HG02623 (cell line): ENCODE results near the gene RANBP9.

ENCODE experiments used
- ATAC-seq: cut with Tn5 transposase; IDR thresholded peaks from one replicate; pipeline ENCODE4 v1.9.1; 2021; ENCODE audit warnings: moderate library complexity; ENCODE audit not compliant: unreplicated experiment

RANBP9 gene

DNA sequence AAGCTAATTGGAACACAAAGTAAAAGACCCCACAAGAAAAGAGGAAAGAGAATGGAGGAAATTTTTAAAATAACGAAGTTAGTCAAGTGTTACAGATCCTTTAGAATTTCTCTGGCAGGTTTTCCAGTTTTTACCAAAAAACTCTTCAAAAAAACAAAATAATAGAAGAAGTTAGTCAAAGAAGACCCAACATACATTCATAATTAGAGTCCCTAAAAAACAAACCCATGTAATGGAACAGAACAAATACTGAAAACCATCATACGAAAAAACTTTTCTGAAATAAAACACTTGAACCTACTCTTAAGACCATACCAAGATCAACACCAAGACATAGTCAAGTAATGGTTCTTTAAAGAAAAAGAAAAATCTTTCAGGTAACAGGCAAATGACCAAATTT lies 31.6 kb downstream of the RANBP9 start:
- no peak for ATAC-seq

DNA sequence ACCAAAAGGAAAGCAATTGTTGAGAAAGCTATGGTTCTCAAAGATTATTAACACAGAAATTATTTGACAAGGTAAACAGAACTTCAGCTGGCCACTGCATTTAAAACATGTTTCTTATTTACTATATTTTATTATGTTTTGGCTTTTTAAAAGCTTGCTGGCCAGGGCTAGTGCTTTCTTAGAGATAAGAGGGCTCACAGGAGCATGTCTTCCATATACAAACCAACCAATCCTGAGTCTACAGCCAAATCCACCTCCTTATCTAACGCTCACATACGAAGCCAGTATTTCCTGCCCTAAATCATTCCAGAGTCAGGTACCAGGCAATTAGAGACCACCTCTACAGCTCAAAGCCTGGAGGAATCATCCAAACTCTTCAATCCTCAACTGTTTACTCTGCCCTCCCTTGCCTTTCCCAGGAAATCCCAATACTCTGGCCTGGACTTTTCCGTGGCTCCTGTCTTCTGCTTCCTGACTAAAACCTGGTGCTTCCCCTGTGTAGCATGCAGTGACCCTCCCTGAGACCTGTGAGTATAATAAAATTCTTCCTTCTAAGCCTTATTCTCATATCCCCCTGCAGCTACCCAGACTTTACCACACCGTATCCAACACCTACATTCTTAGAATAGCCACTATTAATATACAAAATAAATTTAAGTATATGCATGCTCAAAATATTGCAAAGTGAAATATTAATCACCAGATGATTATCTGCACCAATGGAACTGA lies 33.2 kb downstream of the RANBP9 start:
- no peak for ATAC-seq

DNA sequence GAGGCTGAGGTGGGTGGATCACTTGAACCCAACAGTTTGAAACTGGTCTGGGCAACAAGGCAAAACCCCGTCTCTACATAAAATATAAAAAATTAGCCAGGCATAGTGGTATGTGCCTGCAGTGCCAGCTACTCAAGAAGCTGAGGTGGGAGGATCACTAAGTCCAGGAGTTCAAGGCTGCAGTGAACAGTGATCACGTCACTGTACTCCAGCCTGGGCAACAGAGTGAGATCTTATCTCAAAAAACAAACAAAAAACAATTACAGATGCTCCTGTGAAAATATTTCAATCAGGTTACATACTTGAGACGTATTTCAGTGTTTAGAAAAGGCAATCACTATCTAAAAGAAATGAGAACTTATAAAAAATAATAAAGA lies 33.8 kb downstream of the RANBP9 start:
- ATAC-seq: no peak

DNA sequence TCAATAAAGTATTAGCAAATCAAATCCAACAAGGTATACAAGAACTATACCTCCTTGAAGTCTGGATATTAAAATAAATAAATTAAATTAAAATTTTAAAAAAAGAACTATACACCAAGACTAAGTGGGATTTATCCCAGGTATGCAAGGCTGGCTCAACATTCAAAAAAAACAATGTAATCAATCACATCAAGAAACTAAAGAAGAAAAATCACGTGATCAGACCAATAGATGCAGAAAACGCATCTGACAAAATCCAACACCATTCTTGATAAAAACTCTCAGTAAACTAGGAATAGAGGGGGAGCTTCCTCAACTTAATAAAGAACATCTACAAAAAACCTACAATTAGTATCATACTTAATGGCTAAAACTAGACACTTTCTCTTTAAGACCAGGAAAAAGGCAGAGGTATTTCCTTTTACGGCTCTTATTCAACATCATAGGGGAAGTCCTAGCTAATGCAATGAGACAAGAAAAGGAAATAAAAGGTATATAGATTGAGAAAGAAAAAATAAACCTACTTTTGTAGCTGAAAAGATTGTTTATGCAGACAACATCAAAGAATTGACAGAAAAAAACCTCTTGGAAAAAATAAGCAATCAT lies 35.0 kb downstream of the RANBP9 start:
- ATAC-seq: no peak

DNA sequence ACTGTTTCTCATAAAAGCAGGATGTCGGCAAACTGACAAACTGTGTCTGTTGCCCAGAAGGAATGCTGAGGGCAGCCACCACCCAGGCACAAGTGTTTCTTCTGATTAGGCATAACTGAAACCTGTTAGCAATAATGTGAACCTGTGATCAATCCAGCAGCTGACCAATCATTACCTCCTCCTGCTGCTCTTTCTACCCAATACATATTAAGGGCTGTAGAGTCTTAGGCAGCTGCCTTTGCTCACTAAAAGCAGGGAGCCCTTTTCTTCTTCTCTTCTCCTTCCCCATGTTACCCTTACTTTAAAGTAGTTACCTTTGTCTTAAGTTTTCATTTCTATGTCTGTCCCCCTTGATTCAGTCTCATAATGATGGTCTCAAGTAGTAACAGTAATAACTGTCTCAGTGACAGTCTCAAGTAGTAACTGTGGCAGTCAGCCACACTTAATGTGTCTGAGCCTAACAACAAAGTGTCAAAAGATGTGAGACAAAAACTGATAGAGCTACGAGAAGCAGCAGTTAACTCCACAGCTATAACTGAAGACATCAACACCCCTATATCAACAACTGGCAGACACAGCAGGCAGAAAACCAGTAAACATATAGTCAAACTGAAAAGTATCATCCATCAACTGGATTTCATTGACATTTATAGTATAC lies 37.0 kb downstream of the RANBP9 start:
- no peak for ATAC-seq

DNA sequence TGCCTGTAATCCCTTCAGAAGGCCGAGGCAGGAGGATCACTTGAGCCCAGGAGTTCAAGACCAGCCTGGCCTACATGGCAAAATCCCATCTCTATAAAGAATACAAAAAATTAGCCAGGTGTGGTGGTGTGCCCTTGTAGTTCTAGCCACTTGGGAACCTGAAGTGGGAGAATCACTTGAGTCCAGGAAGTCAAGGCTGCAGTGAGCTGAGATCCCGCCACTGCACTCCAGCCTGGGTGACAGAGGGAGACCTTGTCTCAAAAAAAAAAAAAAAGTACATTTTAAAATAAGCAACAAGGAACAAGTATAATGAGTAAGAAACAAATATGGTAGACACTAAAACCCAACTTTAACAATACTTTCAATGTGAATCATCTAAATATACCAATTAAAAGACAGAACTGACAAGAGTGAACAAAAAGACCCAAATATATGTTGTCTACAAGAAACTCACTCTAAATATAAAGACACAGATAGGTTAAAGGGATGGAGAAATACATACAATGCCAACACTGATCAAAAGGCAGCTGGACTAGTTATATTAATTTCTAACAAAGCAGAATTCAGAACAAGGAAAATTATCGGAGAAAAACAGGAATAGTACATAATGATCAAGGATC lies 37.7 kb downstream of the RANBP9 start:
- ATAC-seq: no peak

DNA sequence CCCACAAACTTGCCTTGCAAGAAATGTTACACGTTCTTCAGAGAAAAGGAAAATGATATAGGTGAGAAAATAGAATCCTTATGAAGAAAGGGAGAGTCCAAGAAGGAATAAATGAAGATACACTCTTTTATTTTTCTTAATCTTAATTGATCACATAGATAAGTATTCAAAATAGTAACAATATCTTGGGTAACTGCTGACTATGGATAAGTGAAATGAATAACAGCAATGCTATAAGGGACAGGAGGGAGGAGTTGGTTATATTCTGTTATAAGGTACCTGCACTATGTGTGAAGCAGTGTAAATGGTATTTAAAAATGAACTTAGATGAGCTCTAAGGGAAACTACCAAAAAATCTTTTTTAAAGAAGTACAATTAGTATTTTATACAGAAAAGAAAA lies 38.3 kb downstream of the RANBP9 start:
- ATAC-seq: no peak

DNA sequence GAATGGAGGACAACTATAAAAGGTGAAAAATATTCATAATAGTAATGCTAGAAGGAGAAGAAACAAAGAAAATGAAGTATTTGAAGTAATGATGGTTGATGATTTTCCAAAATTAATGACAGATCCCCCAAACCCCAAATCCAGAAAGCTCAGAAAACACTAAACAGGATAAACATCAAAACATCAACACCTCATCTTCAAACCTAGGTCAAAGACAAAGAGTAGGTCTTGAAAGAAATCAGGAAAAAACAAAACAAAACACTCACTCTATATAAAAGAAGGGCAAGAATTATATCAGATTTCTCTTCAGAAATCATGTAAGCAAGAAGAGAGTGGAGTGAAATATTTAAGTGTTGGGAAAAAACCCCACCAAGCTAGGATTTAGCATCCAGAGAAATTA lies 38.7 kb downstream of the RANBP9 start:
- no peak for ATAC-seq

DNA sequence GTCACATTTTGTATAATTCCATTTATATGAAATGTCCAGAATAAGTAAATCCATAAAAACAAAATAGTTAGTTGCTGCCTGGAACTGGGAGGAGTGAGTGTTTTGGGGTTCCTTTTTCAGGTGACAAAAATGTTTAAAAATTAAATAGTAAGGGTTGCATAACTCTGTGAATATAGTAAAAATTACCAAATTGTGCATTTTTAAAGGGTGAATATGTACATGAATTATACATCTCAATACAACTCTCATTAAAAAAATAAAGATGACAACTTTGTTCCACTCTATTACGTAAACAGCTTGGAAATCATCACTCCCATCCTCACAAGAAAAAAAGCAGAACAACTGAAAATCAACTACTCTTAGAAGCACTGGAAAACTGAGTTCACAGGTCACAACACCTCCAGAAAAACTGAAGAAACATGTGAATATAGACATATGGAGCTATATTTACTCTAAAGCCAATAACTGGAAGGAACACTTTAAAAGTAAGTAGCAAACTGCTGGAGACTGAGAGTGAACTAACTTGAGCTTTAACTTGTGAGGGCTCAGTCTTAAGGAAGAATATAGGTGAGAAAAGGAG lies 40.0 kb downstream of the RANBP9 start:
- no peak for ATAC-seq

DNA sequence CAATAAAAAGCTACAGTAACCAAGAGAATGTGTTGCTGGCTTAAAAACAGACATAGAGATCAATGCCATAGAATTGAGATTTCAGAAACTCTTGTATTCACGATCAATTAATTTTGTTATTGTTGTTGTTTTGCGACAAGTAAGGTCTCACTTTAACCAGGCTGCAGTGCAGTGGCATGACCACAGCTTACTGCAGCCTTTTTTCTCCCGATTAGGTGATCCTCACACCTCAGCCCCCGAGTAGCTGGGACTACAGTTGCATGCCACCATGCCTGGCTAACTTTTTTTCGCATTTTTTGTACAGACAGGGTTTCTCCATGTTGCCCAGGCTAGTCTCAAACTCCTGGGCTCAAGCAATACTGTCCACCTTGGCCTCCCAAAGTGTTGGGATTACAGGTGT lies 42.2 kb downstream of the RANBP9 start:
- ATAC-seq: no peak

DNA sequence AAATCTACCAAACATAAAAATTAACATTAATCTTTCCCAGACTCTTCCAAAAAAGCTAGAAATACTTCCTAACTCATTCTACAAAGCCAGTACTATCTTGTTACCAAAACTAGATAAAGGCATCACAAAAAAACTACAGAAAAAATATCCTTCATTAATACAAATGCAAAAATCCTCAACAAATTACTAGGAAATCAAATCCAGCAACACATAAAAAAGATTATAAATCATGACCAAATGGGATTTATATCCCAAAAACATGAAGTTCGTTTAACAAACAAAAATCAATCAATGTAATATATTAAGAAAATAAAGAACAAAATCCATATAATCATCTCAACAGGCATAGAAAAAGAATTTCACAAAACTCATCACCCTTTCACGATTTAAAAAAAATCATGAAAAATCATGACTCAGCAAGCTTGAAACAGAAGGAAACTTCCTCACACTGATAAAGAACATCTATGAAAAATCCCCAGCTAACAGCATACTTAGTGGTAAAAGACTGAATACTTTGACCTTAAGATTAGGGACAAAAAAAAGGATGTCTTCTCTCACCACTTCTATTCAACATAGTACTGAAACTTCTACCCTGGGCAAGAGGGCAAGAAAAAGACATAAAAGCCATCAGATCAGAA lies 43.2 kb downstream of the RANBP9 start:
- no peak for ATAC-seq

DNA sequence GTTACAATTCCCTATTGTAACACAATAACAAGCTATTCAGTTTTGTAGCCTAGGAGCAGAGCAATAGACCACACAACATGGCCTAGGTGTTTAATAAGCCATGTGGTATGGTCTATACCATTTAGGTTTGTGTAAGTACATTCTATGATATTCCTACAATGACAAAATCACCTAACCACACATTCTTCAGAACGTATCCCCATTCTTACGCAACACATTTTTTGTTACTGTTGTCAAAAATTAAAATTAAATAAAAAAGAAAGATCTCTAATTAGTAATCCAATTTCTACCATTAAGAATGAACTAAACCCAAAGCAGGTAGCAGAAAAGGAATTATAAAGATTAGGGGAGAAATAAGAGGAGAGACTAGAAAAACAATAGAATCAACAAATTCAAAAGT lies 44.0 kb downstream of the RANBP9 start:
- ATAC-seq: no peak

DNA sequence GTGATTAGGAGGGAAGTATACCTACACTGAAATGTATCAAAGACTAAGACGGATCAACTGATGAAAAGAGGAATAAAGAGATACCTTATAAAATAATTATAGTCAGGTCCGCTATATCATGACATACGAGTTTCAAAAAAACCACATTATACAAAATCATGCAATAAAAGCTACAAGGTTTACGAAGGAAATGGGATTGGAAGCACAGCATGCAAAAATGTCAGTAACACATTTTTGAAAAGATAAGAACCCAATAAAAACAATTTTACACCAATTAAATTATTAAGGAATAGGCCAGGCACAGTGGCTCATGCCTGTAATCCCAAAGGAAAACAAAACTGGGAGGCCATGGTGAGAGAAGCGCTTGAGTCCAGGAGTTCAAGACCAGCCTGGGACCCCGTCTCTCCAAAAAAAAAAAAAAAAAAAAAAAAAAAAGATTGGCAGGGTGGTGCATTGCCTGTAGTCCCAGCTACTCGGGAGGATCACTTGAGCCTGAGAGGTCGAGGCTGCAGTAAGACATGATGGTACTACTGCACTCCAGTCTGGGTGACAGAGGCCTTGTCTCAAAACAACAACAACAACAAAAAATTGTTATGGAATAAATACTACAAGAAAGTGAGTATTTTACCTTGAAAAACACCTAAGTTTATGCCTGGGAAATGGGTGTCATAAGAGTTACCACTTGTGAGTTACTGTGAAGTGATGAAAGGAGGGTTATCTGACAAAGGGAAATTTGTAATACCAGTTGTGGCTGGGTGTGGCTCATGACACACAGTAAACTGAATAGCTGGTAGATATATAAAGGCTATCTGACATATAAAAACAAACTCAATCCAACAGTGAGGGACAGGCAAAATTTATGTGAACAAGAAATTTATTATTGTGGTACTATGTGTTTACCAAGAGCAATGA lies 45.2 kb downstream of the RANBP9 start:
- ATAC-seq: no peak

DNA sequence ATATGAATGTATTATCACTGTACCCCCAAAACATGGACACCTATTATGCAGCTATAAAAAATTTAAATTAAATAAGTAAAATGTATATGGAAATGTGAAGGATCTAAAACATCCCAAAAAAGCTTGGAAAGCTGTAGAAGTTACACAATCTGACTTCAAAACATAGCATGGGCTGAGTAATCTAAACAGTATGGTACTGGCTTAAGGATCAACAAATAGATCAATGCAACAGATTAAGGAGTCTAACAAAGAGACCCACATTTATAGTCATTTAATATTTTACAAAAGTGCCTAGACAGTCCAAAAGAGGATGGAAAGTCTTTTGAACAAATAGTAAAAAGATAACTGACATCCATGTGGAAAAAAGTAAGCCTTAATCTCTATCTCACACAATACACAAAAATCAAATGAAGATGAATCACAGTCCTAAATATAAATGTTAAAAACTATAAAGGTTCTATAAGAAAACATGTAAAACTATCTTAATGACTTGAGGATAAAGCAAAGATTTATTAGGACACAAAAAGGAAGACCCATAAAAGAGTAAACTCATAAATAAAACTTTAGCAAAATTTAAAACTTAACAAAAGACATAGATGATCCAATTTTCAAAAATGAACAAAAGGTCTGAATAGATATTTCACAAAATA lies 46.8 kb downstream of the RANBP9 start:
- no peak for ATAC-seq

DNA sequence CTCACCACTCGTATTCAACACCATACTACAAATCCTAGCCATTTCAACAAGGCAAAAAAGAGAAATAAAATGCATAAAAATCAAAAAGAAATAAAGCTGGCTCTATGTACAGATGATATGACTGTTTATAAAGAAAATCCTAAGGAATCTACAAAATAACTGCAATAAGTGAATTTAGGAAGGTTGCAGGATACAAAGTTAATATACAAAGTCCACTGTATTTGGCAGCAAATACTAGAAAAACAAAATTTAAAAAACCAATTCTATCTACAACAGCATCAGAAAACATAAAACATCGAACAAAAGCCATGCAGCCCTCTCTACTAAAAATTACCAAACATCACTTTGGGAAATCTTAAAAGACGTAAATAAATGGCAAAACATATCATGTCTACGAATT lies 47.6 kb downstream of the RANBP9 start:
- no peak for ATAC-seq

DNA sequence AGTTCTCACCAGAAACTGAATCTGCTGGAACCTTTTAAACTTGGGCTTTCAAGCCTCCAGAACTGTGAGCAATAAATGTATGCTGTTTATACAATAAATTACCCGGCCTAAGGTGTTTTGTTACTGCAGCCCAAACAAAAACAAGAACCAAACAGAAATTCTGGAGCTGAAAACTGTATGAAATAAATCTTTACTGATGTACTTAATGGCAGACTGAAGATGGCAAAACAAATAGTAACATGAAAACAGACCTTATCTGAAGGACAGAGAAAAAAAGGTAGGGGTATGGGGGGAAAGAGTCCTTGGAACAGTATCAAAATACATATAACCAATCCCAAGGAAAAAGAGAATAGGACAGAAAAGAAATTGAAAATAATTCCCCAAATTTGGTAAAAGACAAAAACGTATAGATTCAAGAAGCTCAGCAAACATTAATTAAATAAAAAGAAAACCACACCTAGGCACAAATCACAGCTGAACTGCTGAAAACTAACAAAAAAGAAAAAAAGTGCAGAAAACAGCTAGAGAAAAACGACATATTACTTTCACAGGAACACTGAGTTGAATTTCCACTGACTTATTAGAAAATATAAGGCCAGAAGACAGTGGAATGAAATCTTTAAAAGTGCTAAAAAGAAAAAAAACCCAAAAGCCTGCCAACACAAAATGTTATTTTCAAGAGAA lies 48.8 kb downstream of the RANBP9 start:
- no peak for ATAC-seq

DNA sequence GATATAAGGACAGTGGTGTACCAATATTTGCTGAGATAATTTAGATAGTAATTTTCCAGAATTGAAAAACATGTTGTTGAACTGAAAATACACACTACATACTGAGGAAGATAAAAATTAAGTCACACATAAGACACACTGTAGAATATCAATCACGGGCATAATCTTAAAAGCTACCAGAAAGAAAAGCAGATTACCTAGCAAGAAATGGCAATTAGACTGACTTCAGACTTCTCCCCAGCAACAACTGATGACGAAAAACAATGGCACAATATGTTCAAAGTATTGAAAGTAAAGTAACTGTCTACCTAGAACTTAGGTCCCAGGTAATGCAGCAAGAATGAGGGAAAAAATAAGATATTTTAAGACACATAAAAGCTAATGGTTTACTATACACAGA lies 50.0 kb downstream of the RANBP9 start:
- ATAC-seq: no peak

DNA sequence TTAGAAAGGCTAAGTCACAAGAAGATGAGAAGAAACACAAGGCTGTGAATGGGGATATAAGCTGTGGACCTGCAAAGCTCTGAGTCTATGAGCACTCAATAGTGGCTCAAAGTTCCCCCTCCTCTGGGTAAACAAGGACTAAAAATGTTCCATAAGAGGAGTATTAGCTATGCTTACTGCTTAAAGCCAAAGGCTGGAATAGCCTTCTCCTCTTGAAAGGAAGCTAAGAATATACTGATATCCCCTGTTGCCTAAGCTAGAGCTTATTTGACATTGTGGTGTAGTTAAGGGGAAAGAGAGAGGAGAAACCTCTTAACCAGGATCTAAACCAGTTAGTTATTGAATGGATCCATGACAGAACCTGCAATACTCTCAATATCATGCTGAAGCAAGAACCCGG lies 50.7 kb downstream of the RANBP9 start:
- no peak for ATAC-seq

DNA sequence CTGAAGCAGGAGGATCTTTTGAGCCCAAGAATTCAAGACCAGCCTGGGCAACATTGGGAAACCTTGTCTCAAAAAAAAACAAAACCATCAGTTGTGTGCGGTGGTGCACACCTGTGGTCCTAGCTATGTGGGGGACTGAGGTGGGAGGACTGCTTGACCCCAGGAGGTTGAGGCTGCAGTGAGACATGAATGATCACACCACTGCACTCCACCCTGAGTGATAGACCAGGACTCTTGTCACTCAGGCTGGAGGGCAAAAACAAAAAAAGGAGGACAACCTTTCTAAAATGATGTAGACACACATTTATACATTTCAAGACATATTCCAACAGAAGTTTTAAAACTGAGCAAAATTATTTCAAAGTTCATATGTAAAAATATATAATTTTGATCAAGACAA lies 51.4 kb downstream of the RANBP9 start:
- no peak for ATAC-seq
